Endometrium (tissue), 2 donors: ENCODE measurements around the gene DZIP1L.

Experiments used
- FAIRE-seq: peaks from 2 replicates; lab custom pipeline; 2012; peaks lifted over from hg19 to GRCh38; lab: Jason Lieb, UNC
- donor health status: control.
- donor health status: control.

DZIP1L gene

DNA sequence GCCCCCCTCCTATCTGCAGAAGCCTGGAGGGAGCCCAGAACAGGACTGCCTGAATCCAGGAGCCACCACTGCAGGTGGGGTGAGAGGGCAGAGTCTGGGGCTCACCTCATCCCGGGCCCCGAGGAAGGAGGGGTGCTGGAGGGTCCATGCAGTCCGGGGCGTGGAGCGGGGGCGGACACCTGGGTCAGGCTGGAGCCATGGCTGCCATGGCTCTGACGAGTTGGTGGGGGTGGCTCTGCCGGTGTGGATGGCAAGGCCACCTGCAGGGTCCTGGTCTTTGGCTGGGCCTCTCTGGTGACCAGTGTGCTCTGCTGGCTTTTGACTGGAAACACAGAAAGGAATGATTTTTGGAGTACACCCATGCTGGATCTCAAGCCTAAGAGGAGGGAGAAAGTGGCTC lies 47.4 kb downstream of the DZIP1L start:
- FAIRE-seq = no peak

DNA sequence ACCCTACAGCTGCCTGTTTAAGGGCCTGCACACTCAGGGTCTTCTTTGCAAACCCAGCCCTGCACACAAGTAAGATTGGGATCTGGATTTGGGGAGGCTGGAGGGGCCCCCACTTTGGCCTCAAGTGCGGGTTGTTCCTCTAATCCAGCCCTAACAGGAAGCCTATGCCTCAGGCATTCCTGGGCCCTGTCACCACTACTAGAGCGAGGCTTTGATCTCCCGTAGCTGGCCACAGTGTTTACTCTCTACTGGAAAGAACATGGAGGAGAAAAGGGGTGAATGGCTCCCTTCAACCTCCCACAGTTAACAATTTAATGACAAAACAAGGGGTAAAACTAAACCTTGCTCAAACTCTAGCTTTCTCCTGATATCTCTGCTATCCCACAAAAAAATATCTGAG lies 48.4 kb downstream of the DZIP1L start:
- no peak for FAIRE-seq

DNA sequence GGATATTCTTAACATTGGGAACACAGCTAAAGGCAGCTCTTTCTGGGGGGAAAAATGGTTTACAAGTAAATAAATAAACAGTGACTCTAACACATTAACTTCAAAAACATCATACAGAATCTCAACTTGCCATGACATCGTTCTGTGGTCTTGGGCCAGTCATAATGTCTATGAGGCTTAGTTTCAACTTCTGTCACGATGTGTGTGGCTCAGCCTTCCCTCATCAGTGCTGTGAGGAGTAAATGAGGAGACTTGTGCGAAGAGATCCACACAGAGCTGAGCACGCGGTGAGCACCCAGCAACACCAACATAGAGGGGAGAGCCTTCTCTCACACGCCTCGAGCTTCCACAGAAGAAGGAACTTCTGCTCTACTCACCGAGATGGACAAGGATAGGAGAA lies 49.0 kb downstream of the DZIP1L start:
- no peak for FAIRE-seq

DNA sequence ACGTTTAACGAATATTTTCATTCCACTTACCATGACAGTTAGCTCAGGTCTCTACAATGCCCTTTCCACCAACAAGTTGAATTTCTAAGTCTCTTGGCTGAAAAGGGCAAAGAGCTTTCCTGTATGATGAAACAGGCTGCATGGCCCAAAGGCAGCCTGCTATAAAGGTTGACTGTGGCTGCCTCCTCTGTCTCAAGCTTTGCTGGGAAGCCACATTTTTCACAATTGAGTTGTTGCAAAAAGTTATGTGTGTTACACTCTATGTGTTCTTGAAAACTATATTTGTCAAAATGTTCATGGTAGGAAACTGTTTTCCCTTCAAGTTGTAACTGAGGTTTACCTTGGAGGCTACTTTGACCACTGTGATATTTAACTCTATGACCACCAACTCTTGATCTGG lies 49.5 kb downstream of the DZIP1L start:
- FAIRE-seq = no peak

DNA sequence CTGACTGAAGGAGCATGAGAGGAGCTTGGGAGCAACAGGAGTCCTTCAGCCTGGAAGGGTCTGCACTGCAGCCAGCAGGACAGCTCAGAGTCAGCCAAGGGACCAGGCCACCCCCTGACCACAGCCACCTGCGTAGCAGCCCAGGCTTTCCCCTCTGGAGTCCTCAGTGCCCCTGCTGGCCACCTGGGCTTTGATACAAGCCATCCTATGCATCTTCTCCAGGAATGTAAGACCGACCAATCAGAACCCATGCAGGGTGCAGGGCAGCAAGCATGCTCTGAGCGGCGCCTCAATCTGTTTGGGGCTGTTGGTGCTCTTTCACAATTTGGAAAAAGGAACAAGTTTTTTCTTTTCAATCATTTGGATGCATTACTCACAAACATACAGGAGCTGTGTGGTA lies 52.0 kb downstream of the DZIP1L start:
- FAIRE-seq = no peak

DNA sequence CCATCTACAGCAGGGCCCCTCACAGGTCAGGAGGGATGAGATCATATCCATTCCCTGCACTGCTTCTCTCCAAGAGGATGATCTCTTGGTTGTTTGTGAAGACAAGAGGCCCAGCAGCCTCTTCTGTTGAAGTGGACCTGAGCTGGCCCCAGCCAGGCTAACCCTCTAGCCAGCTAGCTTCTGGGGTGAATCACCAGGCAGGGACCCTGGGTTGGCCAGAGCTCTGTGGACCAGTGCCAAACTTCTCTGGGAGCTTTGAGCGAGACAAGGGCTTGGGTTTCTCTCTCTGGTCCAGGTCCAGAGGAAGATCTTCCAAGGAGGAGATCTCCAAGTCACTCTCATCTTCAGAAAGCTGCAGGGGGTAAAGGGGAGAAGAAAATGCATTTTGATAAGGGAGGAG lies 52.8 kb downstream of the DZIP1L start:
- FAIRE-seq = no peak

DNA sequence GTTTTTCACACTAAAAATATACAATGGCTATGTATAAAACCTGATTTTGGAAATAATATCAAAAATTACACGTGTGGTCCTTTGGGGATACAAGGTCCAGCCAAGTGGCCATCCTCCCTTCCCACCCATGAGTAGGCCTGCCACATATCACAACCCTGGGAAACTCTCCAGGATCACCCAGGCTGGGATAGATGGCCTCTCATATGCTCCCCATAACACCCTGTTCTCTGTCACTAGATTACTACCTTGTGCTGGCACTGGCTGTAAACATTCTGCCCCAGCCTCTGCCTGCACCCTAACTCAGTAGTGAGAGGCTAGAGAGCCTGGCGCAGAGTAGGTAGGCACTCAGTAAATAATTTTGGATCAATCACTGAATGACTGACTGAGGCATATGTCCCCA lies 53.4 kb downstream of the DZIP1L start:
- FAIRE-seq = no peak

DNA sequence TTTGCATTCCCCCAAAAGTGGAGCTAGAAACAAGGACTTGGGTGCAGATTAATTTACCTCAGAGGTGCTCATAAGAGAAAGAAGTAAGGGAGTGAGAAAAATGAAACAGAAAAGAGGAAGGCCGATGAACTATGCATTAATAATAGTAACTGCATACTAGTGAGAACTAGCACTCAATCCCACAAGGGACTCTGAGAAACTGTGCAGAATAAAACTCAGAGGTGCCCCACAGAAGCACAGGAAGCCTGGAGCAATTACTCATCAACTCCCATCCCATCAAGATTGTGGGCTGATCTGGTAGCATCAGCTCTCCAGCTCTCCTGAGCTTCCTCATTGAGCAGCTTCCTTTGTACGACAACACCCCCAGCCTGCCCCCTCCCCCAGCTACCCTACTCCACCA lies 54.6 kb downstream of the DZIP1L start:
- no peak for FAIRE-seq

DNA sequence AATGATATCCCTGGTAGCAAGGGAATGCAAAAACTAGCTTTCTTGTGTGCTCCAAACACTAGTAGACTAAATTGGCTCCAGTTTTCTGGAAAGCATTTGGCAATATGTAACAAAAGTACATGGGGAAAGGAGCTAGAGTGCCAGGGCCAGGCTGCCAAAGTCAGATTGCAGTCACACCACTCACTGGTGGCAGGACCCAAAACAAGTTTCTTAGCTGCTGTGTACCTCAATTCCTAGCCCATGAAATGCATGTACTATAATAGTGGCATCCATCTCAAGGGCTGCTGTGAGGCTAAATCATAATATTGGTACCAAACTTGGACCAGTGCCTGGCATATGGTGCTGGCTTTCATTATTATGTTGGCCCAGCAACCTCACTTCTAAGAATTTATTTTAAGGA lies 56.1 kb downstream of the DZIP1L start:
- no peak for FAIRE-seq

DNA sequence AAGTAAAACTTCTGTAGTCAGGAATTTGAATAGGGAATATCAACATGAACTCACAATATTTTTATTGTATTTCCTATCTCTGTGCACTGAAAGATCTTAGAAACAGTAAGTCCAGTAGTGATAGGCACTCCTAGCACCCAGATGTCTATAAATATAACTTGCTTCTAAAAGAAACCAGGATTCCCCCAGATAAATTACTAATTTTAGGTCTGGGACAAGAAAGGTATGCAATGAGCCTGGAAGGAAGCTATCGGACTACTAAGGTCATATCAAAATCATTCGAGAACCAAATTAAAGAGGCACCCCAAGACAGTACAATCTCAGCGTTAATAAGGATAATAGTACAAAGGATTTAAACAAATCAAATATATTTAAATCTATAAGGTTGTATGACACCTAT lies 58.0 kb downstream of the DZIP1L start:
- FAIRE-seq = no peak

DNA sequence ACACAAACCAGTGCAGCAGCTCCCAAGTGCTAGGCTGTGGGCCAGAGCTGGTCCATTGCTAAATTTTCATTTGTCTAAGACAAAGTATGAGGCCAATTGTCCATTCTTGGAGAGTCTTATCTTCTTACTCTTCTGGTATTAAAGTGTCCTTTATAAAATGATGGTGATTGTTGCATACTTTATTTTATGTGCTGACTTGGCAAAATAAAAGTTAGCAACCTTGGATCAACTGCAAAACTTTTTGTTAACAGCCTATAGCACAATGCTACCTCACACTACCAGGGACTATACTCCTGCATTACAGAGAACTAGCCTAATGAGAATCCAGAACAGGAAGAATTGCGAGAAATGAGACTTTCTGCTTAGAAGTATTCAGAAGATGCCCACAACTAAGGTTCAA lies 61.4 kb downstream of the DZIP1L start:
- no peak for FAIRE-seq

DNA sequence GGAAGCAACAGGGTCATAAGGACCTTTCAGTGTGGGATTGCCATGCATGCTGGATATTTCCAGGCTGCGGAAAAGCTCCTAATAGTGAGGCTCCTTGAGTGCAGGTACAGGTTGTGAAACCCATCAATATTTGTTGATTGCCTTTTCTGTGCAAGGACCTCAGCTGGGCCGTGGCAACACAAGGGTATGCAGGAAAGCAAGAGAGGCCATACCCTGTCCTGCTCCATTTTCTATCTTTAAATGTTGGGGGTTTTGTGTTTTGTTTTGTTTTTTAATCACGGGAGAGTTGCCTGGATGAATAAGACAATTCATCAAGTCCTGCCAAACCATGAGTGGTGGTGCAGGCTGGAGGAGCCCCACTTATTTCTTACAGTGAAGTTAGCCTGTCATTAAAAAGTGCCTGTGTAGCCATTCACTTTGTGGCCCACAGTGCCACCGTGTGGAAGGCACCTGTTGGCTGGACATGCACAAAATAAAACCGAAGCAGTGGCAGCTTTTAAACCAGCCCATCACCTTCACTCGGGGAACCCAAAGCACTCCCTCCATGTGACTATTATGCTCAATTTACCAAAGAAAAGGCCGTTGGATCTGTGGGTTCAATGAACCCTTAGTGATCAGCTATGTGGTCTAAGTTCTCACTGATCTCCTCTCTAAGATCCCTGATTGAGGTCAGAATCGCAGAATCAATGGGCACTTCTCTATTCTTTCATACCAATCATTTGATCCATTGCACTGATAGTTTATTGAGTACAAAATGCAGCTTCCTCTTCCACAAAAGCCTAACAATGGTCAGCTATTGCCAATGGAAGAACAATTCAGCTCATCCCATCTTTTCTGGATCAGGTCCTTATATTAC lies 63.2 kb downstream of the DZIP1L start:
- no peak for FAIRE-seq

DNA sequence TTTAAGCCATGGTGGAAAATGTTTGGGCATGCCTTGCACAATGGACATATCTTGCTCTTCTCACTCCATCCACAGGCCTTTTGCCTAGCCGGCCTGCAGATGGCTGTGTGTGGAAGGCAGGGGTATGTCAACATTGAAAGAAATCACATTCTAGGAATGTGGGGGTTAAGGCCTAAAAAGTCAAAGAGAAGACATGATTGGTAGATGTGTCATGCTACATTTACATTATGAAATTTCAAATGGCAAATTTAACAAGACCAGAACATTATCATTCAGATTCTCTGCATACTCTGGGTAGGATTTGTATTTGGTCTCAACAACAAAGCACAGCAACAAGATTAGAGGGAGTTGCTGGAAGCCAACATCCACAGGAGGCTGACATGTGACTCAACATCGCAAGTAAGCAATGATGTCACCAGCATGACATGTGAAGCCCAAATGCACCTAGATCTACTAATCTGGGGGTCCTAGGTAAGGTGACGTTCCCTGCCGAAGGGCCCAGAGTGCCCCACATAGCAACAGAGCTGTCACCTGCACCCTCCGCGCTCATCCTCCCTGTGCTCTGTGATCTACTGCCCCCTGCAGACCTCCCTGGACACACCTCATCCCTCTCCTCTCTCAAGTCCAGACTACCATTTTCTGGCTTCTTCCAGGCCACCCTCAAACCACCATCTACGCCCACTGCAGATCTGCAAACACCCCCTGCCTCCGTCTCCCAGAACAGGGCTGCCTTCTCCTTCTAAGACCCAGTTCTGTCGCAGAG lies 66.1 kb downstream of the DZIP1L start:
- FAIRE-seq = no peak

DNA sequence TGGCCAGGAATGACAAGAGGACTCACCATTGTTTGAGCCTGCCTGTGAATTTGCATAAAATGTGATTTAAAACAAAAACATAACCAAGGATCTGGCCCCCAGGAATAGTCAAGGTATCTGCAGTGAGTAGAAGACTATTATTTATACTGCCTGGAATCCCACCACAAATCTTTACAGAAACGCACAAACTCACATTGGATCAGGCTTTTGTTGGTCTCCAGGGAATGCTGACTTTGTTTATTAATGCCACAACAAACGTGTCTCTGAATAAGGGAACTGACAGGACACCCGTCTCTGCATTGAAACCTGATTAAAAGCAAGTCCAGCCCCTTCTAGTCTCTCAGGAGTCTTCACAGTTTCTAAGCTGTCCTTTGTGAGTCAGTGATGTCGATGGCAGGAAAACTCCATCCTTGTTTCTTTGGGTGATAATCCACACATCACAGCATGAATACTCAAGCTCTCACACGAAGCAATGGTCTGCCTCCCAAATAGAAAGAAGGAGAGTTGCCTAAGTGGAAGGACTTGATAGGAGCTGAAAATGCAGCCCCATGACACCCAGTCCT lies 67.7 kb downstream of the DZIP1L start:
- FAIRE-seq = no peak

DNA sequence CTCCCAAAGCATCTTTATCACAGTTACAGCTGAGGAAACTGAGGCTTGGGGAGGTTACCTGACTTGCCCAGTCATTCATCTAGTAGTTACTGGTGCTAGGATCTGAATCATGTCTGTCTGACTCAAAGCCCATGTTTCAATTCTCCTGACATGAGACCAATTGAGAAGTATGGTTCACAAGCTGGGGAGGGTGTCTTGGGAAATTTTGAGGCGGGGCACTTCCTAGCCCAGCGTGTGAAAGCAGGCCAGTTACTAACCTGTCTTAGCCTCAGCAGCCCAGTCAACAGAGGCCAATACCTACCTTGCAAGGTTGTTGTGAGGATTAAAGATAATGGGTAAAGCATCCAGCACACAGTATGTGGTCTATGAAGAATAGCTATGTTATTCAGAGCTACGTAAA lies 68.5 kb downstream of the DZIP1L start:
- no peak for FAIRE-seq

DNA sequence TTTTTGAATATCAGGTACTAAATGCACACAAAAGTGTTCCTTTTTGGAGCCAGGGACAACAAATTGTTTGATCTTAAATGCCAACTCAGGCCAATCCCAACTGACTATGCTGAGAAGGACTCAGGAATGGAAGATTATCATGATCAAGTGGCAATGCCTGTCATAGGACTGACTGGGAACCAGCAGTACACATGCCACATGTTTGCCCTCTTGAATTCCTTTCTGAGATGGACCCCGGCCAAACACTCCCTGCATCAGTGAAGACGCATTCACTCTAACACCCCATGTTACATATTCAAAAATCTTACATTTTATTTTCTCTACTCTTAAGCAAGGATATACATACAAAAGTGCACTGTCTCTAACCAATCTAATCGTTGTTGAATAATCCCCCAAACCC lies 69.3 kb downstream of the DZIP1L start:
- no peak for FAIRE-seq

DNA sequence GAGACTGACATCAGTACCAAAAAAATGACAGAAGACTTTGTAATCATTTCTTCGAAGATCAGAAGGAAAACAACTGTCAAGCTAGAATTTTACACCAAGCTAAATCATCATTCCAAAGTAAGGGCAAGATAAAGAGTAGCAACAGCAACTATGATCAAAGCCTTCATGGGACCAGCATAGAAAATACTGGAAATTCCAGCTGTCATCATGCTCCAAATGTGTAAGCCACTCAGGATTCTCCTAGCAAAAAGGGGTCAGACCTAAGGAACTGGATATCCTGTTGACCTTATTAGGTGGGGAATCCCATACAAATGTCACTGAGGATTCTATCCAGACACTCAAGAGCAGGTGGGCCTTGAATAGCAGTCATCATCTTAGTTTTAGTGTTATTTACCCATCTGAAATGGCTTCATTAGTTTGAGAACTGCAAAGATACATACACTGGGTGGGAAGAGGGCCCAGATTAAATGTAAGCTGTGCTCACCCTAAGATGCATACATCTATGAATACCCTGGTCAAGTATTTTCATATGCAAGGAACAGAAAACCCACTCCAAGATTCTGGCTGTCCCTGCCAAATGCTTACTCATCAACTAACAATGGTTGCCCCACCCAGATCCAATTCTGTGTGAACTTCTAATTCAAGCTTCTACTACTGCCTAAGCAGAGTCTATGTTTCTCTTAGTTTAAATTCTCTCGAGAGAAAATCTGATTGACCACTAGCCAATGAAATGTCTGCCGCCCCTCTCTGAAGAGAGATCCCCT lies 72.0 kb downstream of the DZIP1L start:
- FAIRE-seq = no peak

DNA sequence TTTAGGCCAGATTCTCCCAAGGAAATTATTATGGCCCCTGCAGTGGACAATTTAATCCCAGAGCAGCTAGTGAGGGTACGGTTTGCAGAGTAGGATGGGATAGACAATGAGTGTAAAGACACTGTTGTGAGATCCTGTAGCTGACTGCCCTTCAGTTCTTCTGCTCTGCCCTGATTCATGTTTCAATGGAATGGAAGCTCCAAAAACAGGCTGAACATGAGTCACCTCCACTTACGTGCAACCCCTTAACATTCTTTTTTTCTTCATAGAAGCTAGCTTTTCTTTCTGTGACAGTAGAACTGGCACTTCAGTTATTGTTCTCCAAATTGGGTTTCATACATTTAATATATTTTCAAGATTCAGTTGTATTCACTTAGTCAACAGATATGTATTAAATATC lies 73.4 kb downstream of the DZIP1L start:
- FAIRE-seq = no peak

DNA sequence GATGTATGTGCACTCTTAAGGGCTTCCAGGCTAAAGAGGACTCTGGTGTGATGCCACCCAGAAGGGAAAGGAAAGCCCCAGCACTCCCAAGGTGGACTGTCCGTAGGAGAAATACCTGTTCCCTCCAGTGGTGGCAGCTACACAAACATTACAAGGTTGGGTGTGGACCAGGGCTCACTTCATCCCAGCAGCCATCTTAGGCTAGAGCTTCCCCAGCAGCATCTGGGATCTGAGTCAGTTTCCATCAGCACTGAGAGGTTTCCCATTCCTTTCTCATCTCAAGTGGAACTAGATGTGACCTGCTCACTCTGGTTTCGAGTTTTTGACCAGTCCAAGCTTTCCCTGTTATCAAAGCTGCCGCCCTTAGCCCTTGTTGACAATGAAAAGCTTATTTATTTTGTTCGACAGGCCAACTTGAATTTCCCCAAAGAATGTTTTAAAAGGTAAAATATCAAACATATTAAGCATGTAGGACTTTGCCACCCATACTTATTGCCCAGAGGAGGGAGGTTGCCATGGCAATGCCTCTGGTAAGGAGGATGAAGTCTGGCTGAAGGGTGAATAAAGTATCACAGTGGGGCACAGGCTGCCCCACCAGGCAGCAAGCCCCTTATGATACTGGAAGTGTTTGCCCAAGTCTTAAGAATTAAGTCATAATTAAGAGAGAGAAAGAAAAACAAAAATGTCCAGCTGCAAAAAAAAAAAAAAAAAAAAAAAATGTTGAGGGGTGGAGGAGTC lies 76.5 kb downstream of the DZIP1L start:
- no peak for FAIRE-seq

DNA sequence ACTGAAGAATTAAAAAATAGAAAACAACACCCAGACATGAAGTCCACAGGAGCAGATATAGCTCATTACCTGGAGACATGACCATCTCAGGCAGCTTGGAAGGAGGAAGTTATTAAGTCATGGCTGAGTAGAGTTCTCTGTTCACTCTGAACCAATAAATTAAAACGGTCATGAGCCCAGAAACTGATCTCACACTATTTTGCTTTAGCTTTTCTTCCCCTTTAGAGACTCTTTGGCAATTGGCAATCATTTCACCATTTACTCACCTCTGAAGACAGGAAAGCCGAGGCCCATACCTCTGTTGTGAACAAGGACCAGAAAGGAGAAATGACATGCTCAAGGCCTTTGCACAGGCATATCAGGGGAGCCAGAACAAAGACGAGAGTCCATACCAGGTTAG lies 78.8 kb downstream of the DZIP1L start:
- no peak for FAIRE-seq

DNA sequence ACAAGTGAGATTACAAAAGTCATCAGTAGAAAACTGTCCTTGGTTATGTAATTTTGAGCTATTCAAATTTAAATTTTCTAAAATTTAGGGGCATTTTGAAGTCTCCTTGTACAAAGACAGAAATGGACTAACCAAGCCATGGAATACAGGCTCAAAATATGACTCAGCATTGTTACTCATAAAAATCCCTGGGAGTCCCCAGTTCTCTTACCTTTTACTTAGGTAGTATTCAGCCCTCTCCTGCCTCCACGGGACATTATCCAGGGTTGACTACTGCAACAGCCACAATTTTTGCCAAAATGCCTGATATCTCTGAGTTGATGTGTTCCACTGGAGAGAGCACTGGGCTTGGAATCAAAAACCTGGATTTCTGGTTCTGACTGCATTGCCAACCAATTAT lies 80.5 kb downstream of the DZIP1L start:
- FAIRE-seq = no peak

DNA sequence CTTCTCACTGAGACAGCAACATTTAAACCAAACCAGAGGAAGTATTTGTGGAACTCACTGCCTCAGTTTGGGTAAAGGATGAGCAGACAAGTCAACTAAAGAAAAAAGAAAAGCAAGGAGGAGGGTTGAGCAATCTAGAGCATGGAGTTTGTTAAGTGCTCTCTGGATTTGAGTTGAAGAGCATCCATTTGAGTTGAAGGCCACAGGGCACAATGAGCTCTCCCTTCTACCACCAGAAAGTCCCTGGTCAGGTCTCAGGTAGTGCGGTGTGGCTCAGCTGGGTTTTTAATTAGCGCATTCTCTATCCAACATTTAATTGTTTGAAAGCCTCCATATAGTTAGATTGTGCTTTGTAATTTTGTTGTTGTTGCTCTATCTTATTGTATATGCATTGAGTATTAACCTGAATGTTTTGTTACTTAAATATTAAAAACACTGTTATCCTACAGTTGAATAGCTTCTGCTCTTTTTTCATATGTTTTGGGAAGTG lies 82.2 kb downstream of the DZIP1L start:
- no peak for FAIRE-seq
